ENCODE results near the gene PPP3R1.

PPP3R1 gene

DNA sequence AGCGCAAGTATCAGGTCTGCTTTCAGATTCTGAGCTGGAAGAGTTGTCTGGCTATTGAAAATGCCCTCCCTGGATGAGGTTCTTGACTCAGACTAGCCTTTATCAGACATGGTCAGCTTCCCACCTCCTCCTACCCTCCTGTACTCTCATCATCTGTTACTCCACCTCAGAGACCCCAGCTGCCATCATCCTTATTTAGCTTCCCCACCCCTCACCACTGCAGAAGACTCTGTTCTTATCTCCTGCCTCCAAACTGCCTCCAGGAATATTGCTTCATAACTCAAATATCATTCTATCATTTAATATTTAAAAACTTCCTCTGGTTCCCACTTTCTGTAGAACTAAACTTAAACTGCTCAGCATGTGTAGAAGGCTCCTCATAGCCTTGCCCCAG is 31.1 kb upstream of the PPP3R1 start:
- Histone ChIP-seq H3K27me3 (no peaks in the 10 kb centered on the region), H3K36me3 (no peaks in the 10 kb centered on the region), H3K9me3 (no peaks in the 10 kb centered on the region), H3K4me1 (no peaks in the 10 kb centered on the region), H3K4me3 (ENCODE audit: low read depth, low read length) (no peak overlapping the region)
- DNase-seq = no peak
- TF ChIP-seq, protein P1, sequence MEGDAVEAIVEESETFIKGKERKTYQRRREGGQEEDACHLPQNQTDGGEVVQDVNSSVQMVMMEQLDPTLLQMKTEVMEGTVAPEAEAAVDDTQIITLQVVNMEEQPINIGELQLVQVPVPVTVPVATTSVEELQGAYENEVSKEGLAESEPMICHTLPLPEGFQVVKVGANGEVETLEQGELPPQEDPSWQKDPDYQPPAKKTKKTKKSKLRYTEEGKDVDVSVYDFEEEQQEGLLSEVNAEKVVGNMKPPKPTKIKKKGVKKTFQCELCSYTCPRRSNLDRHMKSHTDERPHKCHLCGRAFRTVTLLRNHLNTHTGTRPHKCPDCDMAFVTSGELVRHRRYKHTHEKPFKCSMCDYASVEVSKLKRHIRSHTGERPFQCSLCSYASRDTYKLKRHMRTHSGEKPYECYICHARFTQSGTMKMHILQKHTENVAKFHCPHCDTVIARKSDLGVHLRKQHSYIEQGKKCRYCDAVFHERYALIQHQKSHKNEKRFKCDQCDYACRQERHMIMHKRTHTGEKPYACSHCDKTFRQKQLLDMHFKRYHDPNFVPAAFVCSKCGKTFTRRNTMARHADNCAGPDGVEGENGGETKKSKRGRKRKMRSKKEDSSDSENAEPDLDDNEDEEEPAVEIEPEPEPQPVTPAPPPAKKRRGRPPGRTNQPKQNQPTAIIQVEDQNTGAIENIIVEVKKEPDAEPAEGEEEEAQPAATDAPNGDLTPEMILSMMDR (IDR thresholded peaks at IDR 0.05; ENCODE audit: low read depth, low read length) = no peak

DNA sequence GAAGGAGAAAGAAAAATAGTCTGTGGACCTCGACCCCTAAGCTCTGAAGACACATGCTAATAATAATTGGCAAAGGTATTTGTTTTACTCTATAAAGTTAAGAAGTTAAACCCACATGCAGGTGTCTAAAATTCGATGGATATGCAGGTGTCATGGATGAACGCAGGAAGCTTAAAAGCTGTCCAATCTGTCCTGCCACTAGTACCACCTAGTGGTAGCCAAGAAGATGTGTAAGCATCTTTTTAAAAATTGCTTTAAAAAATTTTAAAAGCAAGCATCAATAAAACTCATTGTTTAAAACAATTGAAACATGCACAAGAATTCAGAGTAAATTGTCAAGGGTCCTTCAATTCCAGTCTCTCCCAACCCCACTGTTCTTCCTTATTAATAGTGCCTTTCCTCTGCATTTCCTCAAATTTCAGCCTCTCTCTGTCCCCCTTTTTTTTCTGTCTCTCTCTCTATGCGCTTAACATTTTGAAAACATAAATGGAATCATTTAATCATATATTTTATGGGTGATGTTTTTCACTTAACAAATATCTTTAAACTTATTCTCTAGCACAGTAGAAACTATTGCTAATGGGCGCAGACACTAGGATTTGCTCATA is 30.6 kb upstream of the PPP3R1 start:
- Histone ChIP-seq H3K4me3 (ENCODE audit: low read depth, low read length) (no peak overlapping the region), H3K9me3 (no peaks in the 10 kb centered on the region), H3K4me1 (no peaks in the 10 kb centered on the region), H3K27me3 (no peaks in the 10 kb centered on the region), H3K36me3 (no peaks in the 10 kb centered on the region)
- TF ChIP-seq, protein P1 (IDR thresholded peaks at IDR 0.05; ENCODE audit: low read depth, low read length) = peak; percentile 66
- DNase-seq = peak; percentile 14

DNA sequence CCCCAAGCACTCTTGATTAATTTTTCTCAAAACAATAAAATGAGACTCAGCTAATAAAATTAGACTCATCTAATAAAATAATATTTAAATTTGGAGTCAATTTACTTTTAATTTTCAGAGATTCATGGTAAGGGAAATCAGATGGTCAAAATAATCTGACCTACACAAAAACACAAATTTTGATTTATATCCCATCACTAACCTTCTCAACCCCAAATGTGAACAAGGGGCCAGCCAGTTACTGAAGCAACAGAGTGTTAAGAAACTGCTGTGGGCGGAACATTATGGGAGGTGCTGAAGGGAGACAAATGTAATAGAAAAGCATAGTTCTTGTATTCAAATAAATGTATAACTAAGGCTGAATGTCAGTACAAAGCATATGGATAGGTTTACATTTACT is 28.5 kb upstream of the PPP3R1 start:
- H3K4me3 ChIP-seq (ENCODE audit: low read depth, low read length) = no peak overlapping the region
- H3K9me3 ChIP-seq = no peaks in the 10 kb centered on the region
- no peaks in the 10 kb centered on the region for H3K27me3 ChIP-seq
- H3K4me1 ChIP-seq = no peaks in the 10 kb centered on the region
- TF ChIP-seq, protein P1 (IDR thresholded peaks at IDR 0.05; ENCODE audit: low read depth, low read length) = no peak
- DNase-seq = no peak
- H3K36me3 ChIP-seq = no peaks in the 10 kb centered on the region

DNA sequence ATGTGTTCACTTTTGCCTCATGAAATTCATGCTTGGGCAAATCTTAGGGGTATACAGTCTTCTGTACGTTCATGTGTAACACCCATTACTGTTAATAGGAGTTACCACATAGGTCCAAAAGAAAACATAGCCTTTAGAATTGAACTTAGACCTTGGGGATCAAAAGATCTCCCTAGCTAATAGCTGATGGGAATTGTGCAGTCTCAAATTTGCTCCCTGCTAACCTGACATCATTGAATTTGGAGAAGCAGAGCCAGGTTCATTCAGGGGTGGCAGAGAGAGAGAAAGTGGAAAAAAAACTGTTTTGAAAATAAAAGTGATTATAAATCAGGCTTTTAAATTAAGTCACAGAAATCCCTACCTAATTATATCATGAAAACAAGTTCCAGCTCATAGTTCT is 28.0 kb upstream of the PPP3R1 start:
- no peaks in the 10 kb centered on the region for H3K36me3 ChIP-seq
- DNase-seq = no peak
- no peaks in the 10 kb centered on the region for H3K9me3 ChIP-seq
- H3K27me3 ChIP-seq = no peaks in the 10 kb centered on the region
- H3K4me1 ChIP-seq = no peaks in the 10 kb centered on the region
- H3K4me3 ChIP-seq (ENCODE audit: low read depth, low read length) = no peak overlapping the region
- TF ChIP-seq, protein P1 (IDR thresholded peaks at IDR 0.05; ENCODE audit: low read depth, low read length) = no peak

DNA sequence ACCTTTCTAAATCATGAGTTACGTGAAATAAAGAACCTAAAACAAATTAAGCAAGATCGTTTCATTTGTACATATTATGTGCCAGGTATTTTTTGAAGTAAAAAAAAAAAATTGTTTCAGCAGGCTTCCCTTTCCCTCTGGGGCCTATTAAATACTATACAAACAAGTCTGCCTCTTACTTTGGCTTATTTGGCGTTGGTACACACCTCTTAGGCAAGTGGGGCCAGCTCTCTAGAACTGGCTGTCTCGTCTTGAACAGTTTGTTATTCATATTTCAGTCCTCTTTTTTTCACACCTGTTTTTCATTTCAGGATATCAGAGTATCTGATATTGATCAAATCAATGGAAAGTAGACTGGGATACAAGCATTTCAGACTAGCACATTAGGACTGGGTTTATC is 27.4 kb upstream of the PPP3R1 start:
- DNase-seq = no peak
- Histone ChIP-seq H3K27me3 (no peaks in the 10 kb centered on the region), H3K36me3 (no peaks in the 10 kb centered on the region), H3K4me1 (no peaks in the 10 kb centered on the region), H3K9me3 (no peaks in the 10 kb centered on the region), H3K4me3 (ENCODE audit: low read depth, low read length) (no peak overlapping the region)
- TF ChIP-seq, protein P1 (IDR thresholded peaks at IDR 0.05; ENCODE audit: low read depth, low read length) = no peak

DNA sequence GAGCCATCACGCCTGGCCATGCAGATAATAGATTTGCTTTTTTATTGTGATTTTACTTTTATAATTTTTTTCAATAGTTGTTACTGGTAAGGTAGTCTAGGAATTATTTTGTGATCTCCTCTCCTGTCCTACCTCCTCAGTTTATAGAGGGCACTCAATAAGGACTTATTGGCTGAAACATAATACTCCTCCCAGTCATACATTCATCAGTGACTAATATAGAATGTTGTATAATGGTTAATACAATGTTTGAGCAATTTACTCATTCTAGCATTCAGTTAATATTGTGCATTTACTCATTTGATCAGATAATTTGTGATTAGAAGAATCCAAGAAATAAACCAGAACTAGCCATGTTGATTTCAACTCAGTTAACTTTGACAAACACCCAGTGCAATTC is 25.8 kb upstream of the PPP3R1 start:
- no peaks in the 10 kb centered on the region for H3K4me1 ChIP-seq
- no peaks in the 10 kb centered on the region for H3K9me3 ChIP-seq
- no peaks in the 10 kb centered on the region for H3K27me3 ChIP-seq
- no peaks in the 10 kb centered on the region for H3K36me3 ChIP-seq
- H3K4me3 ChIP-seq (ENCODE audit: low read depth, low read length) = no peak overlapping the region
- no peak for DNase-seq
- TF ChIP-seq, protein P1 (IDR thresholded peaks at IDR 0.05; ENCODE audit: low read depth, low read length) = no peak
